Measurements from ENCODE around the gene SPEF2. TPM values are rescaled to one million over a fixed set of nuclear protein-coding genes. Genes with fewer than 3 reads are reported as not detected.
"Not testable (repeated sequence)": the region's sequence is repeated elsewhere in the genome, so short reads cannot be mapped to it uniquely, and the experiment has no call there.

SPEF2 gene
- total and polyA plus RNA-seq, 10 of the 15 experiments (the other 5 are each of a cell fraction or from before 2014, with no cell fraction given) = 0.03 to 2.0 (median 0.07) TPM; not detected in 3

- H3K9ac ChIP-seq (ENCODE audit: control insufficient read depth, insufficient read depth, low read length); H3K27me3 ChIP-seq (replicated peaks in 1 of 2; ENCODE audit: control insufficient read depth in 2 of 2, insufficient read depth in 2 of 2, low read length in 1 of 2); H3K4me2 ChIP-seq (ENCODE audit: control insufficient read depth, insufficient read depth); H3K9me3 ChIP-seq (replicated peaks; ENCODE audit: control insufficient read depth, insufficient read depth, low read length); H3K27ac ChIP-seq (ENCODE audit: control insufficient read depth, insufficient read depth); RAD21 ChIA-PET (ENCODE audit: unreplicated experiment); BruUV-seq (replicated peaks); intact Hi-C loops (cut with micrococcal nuclease; ENCODE audit: unreplicated experiment); DNase-seq (ENCODE audit: low read depth, low spot score); POLR2A ChIA-PET; H3K4me1 ChIP-seq (ENCODE audit: control insufficient read depth, insufficient read depth, low read length); FAIRE-seq; H2AFZ ChIP-seq (ENCODE audit: control insufficient read depth, low read depth, low read length); H4K20me1 ChIP-seq (ENCODE audit: control insufficient read depth, insufficient read depth); H3K4me3 ChIP-seq; H3K79me2 ChIP-seq (ENCODE audit: control insufficient read depth, insufficient read depth, low read length); CTCF ChIA-PET; in situ Hi-C loops (cut with MboI); ATAC-seq; H3K36me3 ChIP-seq (ENCODE audit: control insufficient read depth in 2 of 2, insufficient read depth in 2 of 2, low read length in 1 of 2): not testable (repeated sequence)
- SMC1A ChIA-PET (ENCODE audit: uncharacterized antibody, unreplicated experiment) = interaction anchor here (1.1 kb wide), 1 partner anchor 23 kb away, joined by 3 read pairs; no protein-coding TSS in a partner anchor
- 91% methylated on average over 1 of the region's 1 CpG for WGBS (ENCODE audit: insufficient coverage, insufficient replicate concordance, low lambda C conversion rate, missing lambda C conversion rate)
Measured at GRCh38 chr5:35672296-35672655, 54.6 kb downstream of the SPEF2 start.

DNA sequence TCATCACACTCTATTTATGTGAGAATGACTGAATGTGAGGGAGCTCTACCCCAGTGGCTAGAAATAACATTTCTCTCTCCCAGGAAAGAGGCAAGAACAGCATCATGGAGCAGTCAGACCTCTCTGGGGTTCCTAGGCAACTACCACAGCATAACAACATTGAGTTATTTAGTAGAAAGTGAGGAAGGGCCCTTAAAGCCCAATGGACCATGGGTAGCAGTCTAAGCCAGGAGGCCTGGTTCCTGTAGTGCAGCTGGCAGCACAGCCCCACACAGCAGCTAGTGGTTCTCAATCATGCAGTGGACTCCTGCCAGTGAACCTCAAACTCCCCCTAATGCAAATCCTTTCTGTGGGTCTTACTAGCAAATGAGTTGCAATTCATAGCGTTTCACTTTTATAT lies 55.3 kb downstream of the SPEF2 start:
- ATAC-seq (peak; percentile 89), FAIRE-seq (no peak), DNase-seq (ENCODE audit: low read depth, low spot score) (no peak)
- no peak for TF ChIP-seq SREBF1 (IDR thresholded peaks at IDR 0.05; ENCODE audit: low read length)
- no peak for TF ChIP-seq SMARCA5 (IDR thresholded peaks at IDR 0.05)
- no peak for TF ChIP-seq PAX8 (IDR thresholded peaks at IDR 0.05)
- TF ChIP-seq HCFC1 (IDR thresholded peaks at IDR 0.05; ENCODE audit: low read length) = no peak
- TF ChIP-seq NFXL1 (IDR thresholded peaks at IDR 0.05; ENCODE audit: borderline replicate concordance) = no peak
- no peak for TF ChIP-seq RELA (IDR thresholded peaks at IDR 0.05; ENCODE audit: borderline replicate concordance, partially characterized antibody)
- no peak for TF ChIP-seq IRF4 (IDR thresholded peaks at IDR 0.05; ENCODE audit: low read depth, low read length)
- TF ChIP-seq, protein P1, sequence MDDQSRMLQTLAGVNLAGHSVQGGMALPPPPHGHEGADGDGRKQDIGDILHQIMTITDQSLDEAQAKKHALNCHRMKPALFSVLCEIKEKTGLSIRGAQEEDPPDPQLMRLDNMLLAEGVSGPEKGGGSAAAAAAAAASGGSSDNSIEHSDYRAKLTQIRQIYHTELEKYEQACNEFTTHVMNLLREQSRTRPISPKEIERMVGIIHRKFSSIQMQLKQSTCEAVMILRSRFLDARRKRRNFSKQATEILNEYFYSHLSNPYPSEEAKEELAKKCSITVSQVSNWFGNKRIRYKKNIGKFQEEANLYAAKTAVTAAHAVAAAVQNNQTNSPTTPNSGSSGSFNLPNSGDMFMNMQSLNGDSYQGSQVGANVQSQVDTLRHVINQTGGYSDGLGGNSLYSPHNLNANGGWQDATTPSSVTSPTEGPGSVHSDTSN (IDR thresholded peaks at IDR 0.05; ENCODE audit: insufficient replicate concordance, low read depth, low read length) = no peak
- TF ChIP-seq HDAC2 (IDR thresholded peaks at IDR 0.05) = no peak
- no peak for TF ChIP-seq WRNIP1 (IDR thresholded peaks at IDR 0.05; ENCODE audit: borderline replicate concordance, low read depth, low read length)
- no peak for TF ChIP-seq CEBPB (IDR thresholded peaks at IDR 0.05; ENCODE audit: borderline replicate concordance in 1 of 2, low read depth in 2 of 2, low read length in 2 of 2)
- no peak for TF ChIP-seq ZSCAN29 (IDR thresholded peaks at IDR 0.05)
- TF ChIP-seq SMC3 (IDR thresholded peaks at IDR 0.05; ENCODE audit: borderline replicate concordance, low read length) = no peak
- no peak overlapping the region for H3K27ac ChIP-seq (ENCODE audit: control insufficient read depth, insufficient read depth)
- H3K4me3 ChIP-seq = no peak overlapping the region
- WGBS (ENCODE audit: insufficient coverage, insufficient replicate concordance, low lambda C conversion rate, missing lambda C conversion rate) = 6% methylated on average over 1 of the region's 1 CpG
- H4K20me1 ChIP-seq (ENCODE audit: control insufficient read depth, insufficient read depth) = no peaks in the 10 kb centered on the region
- H3K4me1 ChIP-seq (ENCODE audit: control insufficient read depth, insufficient read depth, low read length) = no peaks in the 10 kb centered on the region
- ChIA-PET SMC1A (ENCODE audit: uncharacterized antibody, unreplicated experiment) (interaction anchor here (1.1 kb wide), 1 partner anchor 22 kb away, joined by 3 read pairs; no protein-coding TSS in a partner anchor), POLR2A (no interaction called here), RAD21 (ENCODE audit: unreplicated experiment) (interaction anchor here (0.7 to 1.2 kb wide), 2 partner anchors 22 to 252 kb away, joined by 3 read pairs; no protein-coding TSS in a partner anchor), CTCF (interaction anchor here (1.2 kb wide), 1 partner anchor 22 kb away, joined by 4 read pairs; no protein-coding TSS in a partner anchor)
- H3K9me3 ChIP-seq (replicated peaks; ENCODE audit: control insufficient read depth, insufficient read depth, low read length) = no peaks in the 10 kb centered on the region
- BruUV-seq (replicated peaks) = no TSS peak
- in situ Hi-C loops (cut with MboI) (no loop called here), intact Hi-C loops (cut with micrococcal nuclease; ENCODE audit: unreplicated experiment) (no loop called here)
- no peaks in the 10 kb centered on the region for H3K27me3 ChIP-seq (replicated peaks in 1 of 2; ENCODE audit: control insufficient read depth in 2 of 2, insufficient read depth in 2 of 2, low read length in 1 of 2)
- no peak overlapping the region for H3K9ac ChIP-seq (ENCODE audit: control insufficient read depth, insufficient read depth, low read length)
- H2AFZ ChIP-seq (ENCODE audit: control insufficient read depth, low read depth, low read length) = no peak overlapping the region
- H3K4me2 ChIP-seq (ENCODE audit: control insufficient read depth, insufficient read depth) = no peak overlapping the region
- no peaks in the 10 kb centered on the region for H3K79me2 ChIP-seq (ENCODE audit: control insufficient read depth, insufficient read depth, low read length)
- H3K36me3 ChIP-seq (ENCODE audit: control insufficient read depth in 2 of 2, insufficient read depth in 2 of 2, low read length in 1 of 2) = no peaks in the 10 kb centered on the region
